ENCODE results near the gene SOD1. TPM values are rescaled to one million over a fixed set of nuclear protein-coding genes. Genes with fewer than 3 reads are reported as not detected.

Gene SOD1
- total and polyA plus RNA-seq, 10 of the 15 experiments (the other 5 are each of a cell fraction or from before 2014, with no cell fraction given) = 171 to 710 (median 313) TPM

GRCh38 chr21:31644643-31645042 is 14.8 kb upstream of the SOD1 start:
- Histone ChIP-seq H3K4me2 (ENCODE audit: control insufficient read depth, insufficient read depth) (no peak overlapping the region), H2AFZ (ENCODE audit: control insufficient read depth, low read depth, low read length) (no peak overlapping the region), H3K4me1 (ENCODE audit: control insufficient read depth, insufficient read depth, low read length) (peaks cover 7% of the 10 kb centered on the region), H4K20me1 (ENCODE audit: control insufficient read depth, insufficient read depth) (no peaks in the 10 kb centered on the region), H3K9me3 (replicated peaks; ENCODE audit: control insufficient read depth, insufficient read depth, low read length) (no peaks in the 10 kb centered on the region; the same call in 2 of the 3 replicates), H3K36me3 (ENCODE audit: control insufficient read depth in 2 of 2, insufficient read depth in 2 of 2, low read length in 1 of 2) (no peaks in the 10 kb centered on the region), H3K9ac (ENCODE audit: control insufficient read depth, insufficient read depth, low read length) (no peak overlapping the region), H3K4me3 (no peak overlapping the region), H3K27me3 (replicated peaks in 1 of 2; ENCODE audit: control insufficient read depth in 2 of 2, insufficient read depth in 2 of 2, low read length in 1 of 2) (no peaks in the 10 kb centered on the region), H3K27ac (ENCODE audit: control insufficient read depth, insufficient read depth) (no peak overlapping the region), H3K79me2 (ENCODE audit: control insufficient read depth, insufficient read depth, low read length) (no peaks in the 10 kb centered on the region)
- intact Hi-C loops (cut with micrococcal nuclease; ENCODE audit: unreplicated experiment) (no loop called here), in situ Hi-C loops (cut with MboI) (no loop called here)
- CTCF ChIA-PET = no interaction called here
- ATAC-seq (no peak), DNase-seq (ENCODE audit: low read depth, low spot score) (no peak), FAIRE-seq (no peak)
- RAD21 ChIA-PET (ENCODE audit: unreplicated experiment) = no interaction called here
- BruUV-seq (replicated peaks) = no TSS peak
- 61% methylated on average over 4 of the region's 4 CpGs for WGBS (ENCODE audit: insufficient coverage, insufficient replicate concordance, low lambda C conversion rate, missing lambda C conversion rate)
- POLR2A ChIA-PET = no interaction called here
- SMC1A ChIA-PET (ENCODE audit: uncharacterized antibody, unreplicated experiment) = no interaction called here
- TF ChIP-seq ZNF24 (IDR thresholded peaks at IDR 0.05) (no peak), KDM1A (IDR thresholded peaks at IDR 0.05; ENCODE audit: borderline replicate concordance) (no peak), IKZF2 (IDR thresholded peaks at IDR 0.05) (no peak), ZBED1 (IDR thresholded peaks at IDR 0.05; ENCODE audit: borderline replicate concordance) (no peak)

- WGBS (ENCODE audit: insufficient coverage, insufficient replicate concordance, low lambda C conversion rate, missing lambda C conversion rate) = 0% methylated on average over 3 of the region's 3 CpGs
- no peaks in the 10 kb centered on the region; the same call in 1 of the 3 replicates for H3K9me3 ChIP-seq (replicated peaks; ENCODE audit: control insufficient read depth, insufficient read depth, low read length)
- in situ Hi-C loops (cut with MboI) = no loop called here
- no peak overlapping the region for H3K9ac ChIP-seq (ENCODE audit: control insufficient read depth, insufficient read depth, low read length)
- DNase-seq (ENCODE audit: low read depth, low spot score) (peak; percentile 42), FAIRE-seq (peak; percentile 87), ATAC-seq (peak; percentile 67)
- H3K27me3 ChIP-seq (replicated peaks in 1 of 2; ENCODE audit: control insufficient read depth in 2 of 2, insufficient read depth in 2 of 2, low read length in 1 of 2) = no peaks in the 10 kb centered on the region
- BruUV-seq (replicated peaks) = no TSS peak
- H3K36me3 ChIP-seq (ENCODE audit: control insufficient read depth in 2 of 2, insufficient read depth in 2 of 2, low read length in 1 of 2) = no peaks in the 10 kb centered on the region
- CTCF ChIA-PET = no interaction called here
- RAD21 ChIA-PET (ENCODE audit: unreplicated experiment) = interaction anchor here (0.6 kb wide), 1 partner anchor 19 kb away, joined by 3 read pairs; no protein-coding TSS in a partner anchor
- H3K79me2 ChIP-seq (ENCODE audit: control insufficient read depth, insufficient read depth, low read length) = no peaks in the 10 kb centered on the region
- peak overlapping the region; percentile 78 for H3K4me2 ChIP-seq (ENCODE audit: control insufficient read depth, insufficient read depth)
- H4K20me1 ChIP-seq (ENCODE audit: control insufficient read depth, insufficient read depth) = no peaks in the 10 kb centered on the region
- POLR2A ChIA-PET = no interaction called here
- H3K27ac ChIP-seq (ENCODE audit: control insufficient read depth, insufficient read depth) = peak overlapping the region; percentile 13; the same call in 1 of the 2 replicates
- intact Hi-C loops (cut with micrococcal nuclease; ENCODE audit: unreplicated experiment) = no loop called here
- peaks cover 7% of the 10 kb centered on the region for H3K4me1 ChIP-seq (ENCODE audit: control insufficient read depth, insufficient read depth, low read length)
- 0 out of 2 replicates have a peak overlapping the region, but pooled peaks have one; percentile 14 for H3K4me3 ChIP-seq
- peak overlapping the region; percentile 29 for H2AFZ ChIP-seq (ENCODE audit: control insufficient read depth, low read depth, low read length)
- SMC1A ChIA-PET (ENCODE audit: uncharacterized antibody, unreplicated experiment) = no interaction called here
- no peak for TF ChIP-seq GABPA (IDR thresholded peaks at IDR 0.05; ENCODE audit: low read depth)
- TF ChIP-seq SPI1 (IDR thresholded peaks at IDR 0.05; ENCODE audit: borderline replicate concordance, insufficient read depth, low read depth, low read length) = 0 out of 2 replicates have a peak, but pooled peaks have one; percentile 25
- TF ChIP-seq ZNF384 (IDR thresholded peaks at IDR 0.05; ENCODE audit: borderline replicate concordance, low read depth, low read length) = 0 out of 2 replicates have a peak, but pooled peaks have one; percentile 8
- no peak for TF ChIP-seq STAT1 (conservative IDR thresholded peaks at IDR 0.05)
- TF ChIP-seq POU2F2 (IDR thresholded peaks at IDR 0.05; ENCODE audit: borderline replicate concordance, low read depth, low read length) = peak; percentile 90; the same call in 2 of the 3 replicates
- no peak for TF ChIP-seq NFYA (IDR thresholded peaks at IDR 0.05; ENCODE audit: borderline replicate concordance, low read depth, low read length)
- TF ChIP-seq HDGF (IDR thresholded peaks at IDR 0.05) = no peak
- TF ChIP-seq ZNF274 (IDR thresholded peaks at IDR 0.05; ENCODE audit: insufficient read depth, insufficient read length) = no peak
- no peak for TF ChIP-seq YY1 (IDR thresholded peaks at IDR 0.05; ENCODE audit: low read depth, low read length)
- TF ChIP-seq BCL3 (IDR thresholded peaks at IDR 0.05; ENCODE audit: borderline replicate concordance, insufficient read depth, low read depth, low read length, poor library complexity, severe bottlenecking) = no peak
- no peak for TF ChIP-seq NKRF (conservative IDR thresholded peaks at IDR 0.05)
- TF ChIP-seq TCF7 (IDR thresholded peaks at IDR 0.05; ENCODE audit: borderline replicate concordance) = no peak
- TF ChIP-seq WRNIP1 (IDR thresholded peaks at IDR 0.05; ENCODE audit: borderline replicate concordance, low read depth, low read length) = no peak
These were observed 11.8 kb upstream of the SOD1 start for GRCh38 chr21:31647650-31648049.

Data from GM12878 (cell line).